Measurements from ENCODE around the gene CARD9. TPM values are rescaled to one million over a fixed set of nuclear protein-coding genes. Genes with fewer than 3 reads are reported as not detected.
"Not testable (repeated sequence)": the region's sequence is repeated elsewhere in the genome, so short reads cannot be mapped to it uniquely, and the experiment has no call there.

The CARD9 gene
- total RNA-seq, 4 donors from 2014 or later: 1.1 to 5.6 (median 2.0) TPM

DNA sequence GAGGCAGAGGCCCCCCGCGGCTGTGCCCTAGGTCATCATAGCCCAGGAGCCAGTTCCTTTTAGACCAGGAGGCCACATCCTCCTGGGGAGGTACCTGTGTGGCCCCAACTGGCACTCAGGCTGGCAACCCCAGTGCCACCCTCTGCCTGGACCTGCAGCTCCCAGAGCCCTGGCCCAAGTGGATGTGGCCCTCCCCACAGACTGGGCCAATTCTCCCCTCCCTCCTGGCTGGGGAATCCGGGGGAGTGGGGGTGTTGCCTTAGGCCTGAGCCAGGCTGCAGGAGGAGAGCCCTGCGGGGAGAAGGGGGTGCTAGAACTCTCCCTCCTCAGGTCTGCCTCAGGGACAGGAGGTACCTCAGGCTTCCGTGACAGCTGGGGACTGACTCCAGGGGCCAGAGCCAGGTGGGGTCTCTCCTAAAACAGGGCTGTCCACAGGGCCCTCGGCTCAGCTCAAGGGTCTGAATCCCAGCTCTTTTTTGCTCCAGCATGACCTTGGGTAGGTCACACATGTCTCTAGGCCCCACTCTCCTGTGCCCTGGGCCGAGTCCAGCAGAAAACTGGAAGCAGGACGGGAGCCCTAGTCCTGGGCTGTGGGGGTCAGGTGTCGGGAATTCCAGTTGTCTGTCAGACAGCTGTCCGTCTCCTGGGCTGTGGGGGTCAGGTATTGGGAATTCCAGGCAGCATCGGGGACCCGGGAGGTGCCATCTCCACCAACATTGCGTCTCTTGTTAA lies 19.5 kb downstream of the CARD9 start:
- TF ChIP-seq EP300 (IDR thresholded peaks at IDR 0.05; ENCODE audit: low read depth) (no peak), POLR2AphosphoS5 (IDR thresholded peaks at IDR 0.05) (no peak), POLR2A (IDR thresholded peaks at IDR 0.05) (no peak)
- TF ChIP-seq, protein P1, sequence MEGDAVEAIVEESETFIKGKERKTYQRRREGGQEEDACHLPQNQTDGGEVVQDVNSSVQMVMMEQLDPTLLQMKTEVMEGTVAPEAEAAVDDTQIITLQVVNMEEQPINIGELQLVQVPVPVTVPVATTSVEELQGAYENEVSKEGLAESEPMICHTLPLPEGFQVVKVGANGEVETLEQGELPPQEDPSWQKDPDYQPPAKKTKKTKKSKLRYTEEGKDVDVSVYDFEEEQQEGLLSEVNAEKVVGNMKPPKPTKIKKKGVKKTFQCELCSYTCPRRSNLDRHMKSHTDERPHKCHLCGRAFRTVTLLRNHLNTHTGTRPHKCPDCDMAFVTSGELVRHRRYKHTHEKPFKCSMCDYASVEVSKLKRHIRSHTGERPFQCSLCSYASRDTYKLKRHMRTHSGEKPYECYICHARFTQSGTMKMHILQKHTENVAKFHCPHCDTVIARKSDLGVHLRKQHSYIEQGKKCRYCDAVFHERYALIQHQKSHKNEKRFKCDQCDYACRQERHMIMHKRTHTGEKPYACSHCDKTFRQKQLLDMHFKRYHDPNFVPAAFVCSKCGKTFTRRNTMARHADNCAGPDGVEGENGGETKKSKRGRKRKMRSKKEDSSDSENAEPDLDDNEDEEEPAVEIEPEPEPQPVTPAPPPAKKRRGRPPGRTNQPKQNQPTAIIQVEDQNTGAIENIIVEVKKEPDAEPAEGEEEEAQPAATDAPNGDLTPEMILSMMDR (IDR thresholded peaks at IDR 0.05): no peak
- intact Hi-C loops (cut with DNase I; ENCODE audit: low total_unique reads) (no loop called here), in situ Hi-C loops (cut with MboI; ENCODE audit: low pct_ligation_motif_present in 1 of 4, low pct_unique_long_range_greater_than_20kb in 1 of 4, low sequenced_read_pairs in 3 of 4) (no loop called here)
- Histone ChIP-seq H3K9me3 (no peaks in the 10 kb centered on the region), H3K27ac (peak overlapping the region in 3 of 4 donors; percentile 10 to 24 (median 18)), H3K4me3 (no peak overlapping the region), H3K4me1 (peaks cover 0 to 6% (median 3%) of the 10 kb centered on the region in 4 donors), H3K36me3 (no peaks in the 10 kb centered on the region), H3K27me3 (no peaks in the 10 kb centered on the region)
- DNase-seq: no peak
- WGBS, 2 donors (ENCODE audit: low coverage in 1 of 2): 60 to 72% methylated on average over 2 to 13 of the region's 13 CpGs

GRCh38 chr9:136353088-136353487 lies 20.4 kb downstream of the CARD9 start:
- H3K27ac ChIP-seq: no peak overlapping the region
- no peaks in the 10 kb centered on the region for H3K27me3 ChIP-seq
- TF ChIP-seq POLR2A (IDR thresholded peaks at IDR 0.05): no peak
- TF ChIP-seq POLR2AphosphoS5 (IDR thresholded peaks at IDR 0.05): no peak
- TF ChIP-seq, protein P1 (IDR thresholded peaks at IDR 0.05): no peak
- TF ChIP-seq EP300 (IDR thresholded peaks at IDR 0.05; ENCODE audit: low read depth): no peak
- intact Hi-C loops (cut with DNase I; ENCODE audit: low total_unique reads): no loop called here
- no peaks in the 10 kb centered on the region for H3K36me3 ChIP-seq
- 67 to 74% methylated on average over 1 to 11 of the region's 11 CpGs for WGBS, 2 donors (ENCODE audit: low coverage in 1 of 2)
- in situ Hi-C loops (cut with MboI; ENCODE audit: low pct_ligation_motif_present in 1 of 4, low pct_unique_long_range_greater_than_20kb in 1 of 4, low sequenced_read_pairs in 3 of 4): no loop called here
- no peaks in the 10 kb centered on the region for H3K9me3 ChIP-seq
- H3K4me1 ChIP-seq: peaks cover 0 to 6% (median 3%) of the 10 kb centered on the region in 4 donors
- DNase-seq: no peak
- H3K4me3 ChIP-seq: no peak overlapping the region

- no peaks in the 10 kb centered on the region for H3K9me3 ChIP-seq
- H3K4me3 ChIP-seq: no peak overlapping the region
- intact Hi-C loops (cut with DNase I; ENCODE audit: low total_unique reads) (no loop called here), in situ Hi-C loops (cut with MboI; ENCODE audit: low pct_ligation_motif_present in 1 of 4, low pct_unique_long_range_greater_than_20kb in 1 of 4, low sequenced_read_pairs in 3 of 4) (no loop called here)
- no peaks in the 10 kb centered on the region for H3K36me3 ChIP-seq
- DNase-seq: no peak
- H3K4me1 ChIP-seq: peaks cover 0 to 6% (median 3%) of the 10 kb centered on the region in 4 donors
- no peaks in the 10 kb centered on the region for H3K27me3 ChIP-seq
- WGBS, 2 donors (ENCODE audit: low coverage in 1 of 2): 58% methylated on average over 16 of the region's 16 CpGs; no CpG with 5 or more reads in 1 of the 2 donors
- H3K27ac ChIP-seq: no peak overlapping the region
- no peak for TF ChIP-seq EP300 (IDR thresholded peaks at IDR 0.05; ENCODE audit: low read depth)
- TF ChIP-seq, protein P1 (IDR thresholded peaks at IDR 0.05): no peak
These were observed 20.8 kb downstream of the CARD9 start for GRCh38 chr9:136352682-136353081.

DNA sequence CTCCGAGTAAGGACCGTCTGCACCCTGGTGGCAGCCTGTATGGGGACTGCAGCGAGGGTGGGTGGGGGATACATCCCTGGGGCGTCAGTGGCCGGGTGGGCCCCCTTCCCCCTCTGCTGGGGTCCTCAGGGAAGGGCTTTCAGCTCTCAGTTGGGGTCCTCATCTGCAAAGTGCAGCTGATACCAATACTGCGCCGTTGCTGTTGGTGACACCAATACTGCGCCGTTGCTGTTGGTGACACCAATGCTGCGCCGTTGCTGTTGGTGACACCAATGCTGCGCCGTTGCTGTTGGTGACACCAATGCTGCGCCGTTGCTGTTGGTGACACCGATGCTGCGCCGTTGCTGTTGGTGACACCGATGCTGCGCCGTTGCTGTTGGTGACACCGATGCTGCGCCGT lies 21.6 kb downstream of the CARD9 start:
- H3K4me1 ChIP-seq; H3K9me3 ChIP-seq; intact Hi-C loops (cut with DNase I; ENCODE audit: low total_unique reads); H3K27ac ChIP-seq; H3K4me3 ChIP-seq; DNase-seq; in situ Hi-C loops (cut with MboI; ENCODE audit: low pct_ligation_motif_present in 1 of 4, low pct_unique_long_range_greater_than_20kb in 1 of 4, low sequenced_read_pairs in 3 of 4); H3K36me3 ChIP-seq; H3K27me3 ChIP-seq: not testable (repeated sequence)
- 85% methylated on average over 6 of the region's 24 CpGs; no CpG with 5 or more reads in 1 of the 2 donors for WGBS, 2 donors (ENCODE audit: low coverage in 1 of 2)

All from transverse colon (tissue), 4 donors.